CD14-positive monocyte (primary cell): ENCODE measurements around the gene TSPYL2. TPM values are rescaled to one million over a fixed set of nuclear protein-coding genes. Genes with fewer than 3 reads are reported as not detected.

ENCODE experiments used
- DNase-seq, 3 donors: peaks; one replicate each; pipeline ENCODE4 v3.0.0-alpha.2; 2011 to 2022
- H2AFZ ChIP-seq: 2 replicates; pipeline ENCODE4 v1.6.0; 2012; ENCODE audit warnings: mild to moderate bottlenecking, low read depth, low read length, inconsistent platforms; ENCODE audit not compliant: insufficient read depth, poor library complexity, severe bottlenecking
- H3K27ac ChIP-seq, 2 donors: 1 replicate in 1 of 2; 2 replicates in 1 of 2; pipeline ENCODE4 v1.5.1; 2012 to 2013; ENCODE audit warnings: low read length in 2 of 2, control low read depth in 1 of 2, inconsistent platforms in 1 of 2, low read depth in 1 of 2, mild to moderate bottlenecking in 1 of 2
- H3K27me3 ChIP-seq, 2 donors: one replicate each; pipeline versions ENCODE4 v1.6.0 to v1.6.1; 2011 to 2013; ENCODE audit warnings: low read length in 2 of 2; ENCODE audit not compliant: control insufficient read depth in 2 of 2, insufficient read depth in 2 of 2
- H3K36me3 ChIP-seq, 2 donors: replicated peaks in 1 of 2; 1 replicate in 1 of 2; 2 replicates in 1 of 2; pipeline versions ENCODE4 v1.5.1 to v1.6.1; 2012 to 2013; ENCODE audit warnings: low read length in 2 of 2, control low read depth in 1 of 2, inconsistent platforms in 1 of 2, mild to moderate bottlenecking in 1 of 2; ENCODE audit not compliant: insufficient read depth in 2 of 2, control insufficient read depth in 1 of 2
- H3K4me1 ChIP-seq, 2 donors: 1 replicate in 1 of 2; 2 replicates in 1 of 2; pipeline versions ENCODE4 v1.5.1 to v1.6.1; 2012 to 2013; ENCODE audit warnings: low read length in 2 of 2, control low read depth in 1 of 2, inconsistent platforms in 1 of 2, mild to moderate bottlenecking in 1 of 2, moderate library complexity in 1 of 2; ENCODE audit not compliant: insufficient read depth in 2 of 2, control insufficient read depth in 1 of 2
- H3K4me2 ChIP-seq: replicated peaks from 2 replicates; pipeline ENCODE3; 2012; ENCODE audit warnings: low read length, moderate library complexity, mild to moderate bottlenecking; ENCODE audit not compliant: poor library complexity, severe bottlenecking; ENCODE audit errors: extremely low read depth
- H3K4me3 ChIP-seq, 3 experiments: fragments of 200-600 bp in 1 of 3; sonication (generic) in 1 of 3; replicated peaks in 1 of 3; 1 replicate in 2 of 3; 2 replicates in 1 of 3; pipeline ENCODE4 v1.5.1; 2011 to 2013; ENCODE audit warnings: low read length in 3 of 3, mild to moderate bottlenecking in 3 of 3, control low read depth in 2 of 3, low read depth in 2 of 3, inconsistent platforms in 1 of 3, moderate library complexity in 1 of 3
- H3K79me2 ChIP-seq: 2 replicates; pipeline ENCODE4 v1.6.0; 2012; ENCODE audit warnings: mild to moderate bottlenecking, control low read depth, inconsistent platforms, low read length, moderate library complexity; ENCODE audit not compliant: insufficient read depth
- H3K9ac ChIP-seq: 2 replicates; pipeline ENCODE4 v1.6.0; 2017; ENCODE audit warnings: low read length, mild to moderate bottlenecking; ENCODE audit not compliant: insufficient read depth, poor library complexity, severe bottlenecking
- H3K9me3 ChIP-seq, 2 donors: replicated peaks in 1 of 2; 1 replicate in 1 of 2; 2 replicates in 1 of 2; pipeline versions ENCODE4 v1.5.1 to v1.6.1; 2012 to 2013; ENCODE audit warnings: low read length in 2 of 2, control low read depth in 1 of 2; ENCODE audit not compliant: control insufficient read depth in 1 of 2, insufficient read depth in 1 of 2
- H4K20me1 ChIP-seq: 2 replicates; pipeline ENCODE4 v1.6.0; 2012; ENCODE audit warnings: mild to moderate bottlenecking, low read length, control low read depth, moderate library complexity; ENCODE audit not compliant: insufficient read depth
- H3K27ac Mint-ChIP-seq, 7 donors: one replicate each; pipeline ENCODE4 v1.8.0; 2020; ENCODE audit warnings: mild to moderate bottlenecking in 7 of 7, mixed read lengths in 7 of 7, moderate library complexity in 6 of 7, inconsistent platforms in 2 of 7
- H3K27me3 Mint-ChIP-seq, 3 donors: one replicate each; pipeline ENCODE4 v1.8.0; 2021 to 2022; ENCODE audit warnings: low read depth in 3 of 3, mild to moderate bottlenecking in 3 of 3, mixed read lengths in 3 of 3, moderate library complexity in 3 of 3, inconsistent platforms in 1 of 3
- H3K36me3 Mint-ChIP-seq, 2 donors: one replicate each; pipeline ENCODE4 v1.8.0; 2020; ENCODE audit warnings: mixed read lengths in 2 of 2, inconsistent platforms in 1 of 2, mild to moderate bottlenecking in 1 of 2
- H3K4me1 Mint-ChIP-seq: one replicate; pipeline ENCODE4 v1.8.0; 2020; ENCODE audit warnings: mild to moderate bottlenecking, mixed read lengths
- H3K4me3 Mint-ChIP-seq, 2 donors: one replicate each; pipeline ENCODE4 v1.8.0; 2020; ENCODE audit warnings: mild to moderate bottlenecking in 2 of 2, mixed read lengths in 2 of 2, moderate library complexity in 1 of 2
- H3K9me3 Mint-ChIP-seq, 7 donors: one replicate each; pipeline ENCODE4 v1.8.0; 2020 to 2022; ENCODE audit warnings: mixed read lengths in 7 of 7, mild to moderate bottlenecking in 6 of 7, moderate library complexity in 6 of 7, inconsistent platforms in 2 of 7
- CTCF ChIP-seq: fragments of 200-600 bp; IDR thresholded peaks from one replicate; pipeline ENCODE4 v1.8.0; 2022; ENCODE audit warnings: antibody characterized with exemption, mild to moderate bottlenecking
- WGBS: methylation state at CpG from one replicate; pipeline ENCODE4 v1.1.5; 2013; ENCODE audit warnings: missing lambda C conversion rate; ENCODE audit not compliant: insufficient coverage; 5-methylcytosine and 5-hydroxymethylcytosine counted together
- intact Hi-C, 2 donors: fragments of 100-400 bp; cut with micrococcal nuclease; formaldehyde crosslinking; loops; one replicate each; pipeline versions ENCODE4 v1.15.0 to v1.15.1; 2023
- polyA plus RNA-seq, 3 donors: library from polyadenylated mRNA; depleted of rRNA in 1 of 3; unstranded in 2 of 3; stranded (reverse) in 1 of 3; fragments of 300-500 nt in 2 of 3; fragments of >200 nt in 1 of 3; fragmentation: Illumina TruSeq in 2 of 3; gene quantifications; 1 replicate in 2 of 3; 2 replicates in 1 of 3; pipeline ENCODE4 v1.2.3, GENCODE V29; 2012 to 2021

The TSPYL2 gene
- polyA plus RNA-seq, 3 donors: 0.33 to 29.4 (median 0.40) TPM

- Histone ChIP-seq H3K4me1 (no peaks in the 10 kb centered on the region), H2AFZ (no peak overlapping the region), H3K79me2 (no peaks in the 10 kb centered on the region), H3K4me2 (no peak overlapping the region), H3K27me3 (peaks cover 0 to 19% of the 10 kb centered on the region in 2 donors), H3K9ac (no peak overlapping the region), H3K4me3 (no peak overlapping the region), H3K9me3 (no peaks in the 10 kb centered on the region), H4K20me1 (no peaks in the 10 kb centered on the region), H3K36me3 (no peaks in the 10 kb centered on the region), H3K27ac (no peak overlapping the region)
- peaks cover 0 to 20% (median 0%) of the 10 kb centered on the region in 3 donors for H3K27me3 Mint-ChIP-seq
- no peak for TF ChIP-seq CTCF
- no peaks in the 10 kb centered on the region for H3K4me1 Mint-ChIP-seq
- no peak overlapping the region for H3K4me3 Mint-ChIP-seq
- peaks cover 0 to 6% (median 2%) of the 10 kb centered on the region in 7 donors for H3K9me3 Mint-ChIP-seq
- peaks cover 15 to 21% of the 10 kb centered on the region in 2 donors for H3K36me3 Mint-ChIP-seq
- intact Hi-C loops: no loop called here
- DNase-seq: no peak
- no peak overlapping the region for H3K27ac Mint-ChIP-seq
- no CpG with 5 or more reads among the region's 3 CpGs for WGBS
Measured at GRCh38 chrX:53128097-53128749, 46.1 kb downstream of the TSPYL2 start.

GRCh38 chrX:53133400-53133799 lies 51.2 kb downstream of the TSPYL2 start:
- H3K9me3 Mint-ChIP-seq: peaks cover 0 to 4% (median 0%) of the 10 kb centered on the region in 7 donors
- WGBS: no CpG with 5 or more reads among the region's 4 CpGs
- Histone ChIP-seq H3K4me3 (no peak overlapping the region), H3K9me3 (no peaks in the 10 kb centered on the region), H3K4me1 (no peaks in the 10 kb centered on the region), H3K27ac (no peak overlapping the region), H3K79me2 (no peaks in the 10 kb centered on the region), H3K9ac (no peak overlapping the region), H3K4me2 (no peak overlapping the region), H2AFZ (no peak overlapping the region), H3K36me3 (no peaks in the 10 kb centered on the region), H3K27me3 (peaks cover 0 to 13% of the 10 kb centered on the region in 2 donors), H4K20me1 (no peaks in the 10 kb centered on the region)
- DNase-seq: no peak
- TF ChIP-seq CTCF: no peak
- intact Hi-C loops: no loop called here
- H3K4me1 Mint-ChIP-seq: no peaks in the 10 kb centered on the region
- peak overlapping the region in 1 of 7 donors; percentile 63 for H3K27ac Mint-ChIP-seq
- H3K27me3 Mint-ChIP-seq: peaks cover 0 to 17% (median 0%) of the 10 kb centered on the region in 3 donors
- H3K4me3 Mint-ChIP-seq: no peak overlapping the region
- peaks cover 11 to 15% of the 10 kb centered on the region in 2 donors for H3K36me3 Mint-ChIP-seq
